C4-2B (cell line): Measurements from ENCODE around the gene CCNG1.

Experiments
- ZFX ChIP-seq: fragments of 450-650 bp; IDR thresholded peaks from 2 replicates; pipeline ENCODE4 v1.6.1; 2017
- TF ChIP-seq, protein P1 (sequence below): fragments of 450-650 bp; conservative IDR thresholded peaks from 2 replicates; pipeline ENCODE4 v1.5.1; 2017; ENCODE audit warnings: mild to moderate bottlenecking

DNA sequence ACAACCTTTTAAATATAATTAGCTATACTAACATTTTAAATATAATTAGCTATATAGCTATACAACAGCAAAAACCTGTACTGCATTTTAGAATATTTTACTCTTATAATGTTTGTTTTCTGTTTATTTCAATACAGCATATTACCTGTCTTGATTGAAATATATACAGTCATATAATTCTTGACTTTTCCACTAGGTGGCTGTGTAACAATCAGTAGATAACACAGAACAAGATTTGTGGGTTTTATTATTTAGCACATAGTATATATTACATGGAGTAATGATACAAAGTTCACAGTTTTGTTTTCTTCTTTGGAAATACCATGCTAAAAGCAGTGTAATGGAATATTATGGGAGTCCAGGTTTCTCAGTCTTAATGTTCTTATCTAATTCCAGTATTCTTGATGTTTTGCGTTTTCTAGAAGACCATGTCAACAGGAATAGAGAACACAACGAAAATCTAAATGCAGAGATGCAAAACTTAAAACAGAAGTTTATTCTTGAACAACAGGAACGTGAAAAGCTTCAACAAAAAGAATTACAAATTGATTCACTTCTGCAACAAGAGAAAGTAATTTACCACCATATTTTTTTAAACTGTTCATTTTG, 36.3 kb downstream of the CCNG1 start:
- TF ChIP-seq, protein P1, sequence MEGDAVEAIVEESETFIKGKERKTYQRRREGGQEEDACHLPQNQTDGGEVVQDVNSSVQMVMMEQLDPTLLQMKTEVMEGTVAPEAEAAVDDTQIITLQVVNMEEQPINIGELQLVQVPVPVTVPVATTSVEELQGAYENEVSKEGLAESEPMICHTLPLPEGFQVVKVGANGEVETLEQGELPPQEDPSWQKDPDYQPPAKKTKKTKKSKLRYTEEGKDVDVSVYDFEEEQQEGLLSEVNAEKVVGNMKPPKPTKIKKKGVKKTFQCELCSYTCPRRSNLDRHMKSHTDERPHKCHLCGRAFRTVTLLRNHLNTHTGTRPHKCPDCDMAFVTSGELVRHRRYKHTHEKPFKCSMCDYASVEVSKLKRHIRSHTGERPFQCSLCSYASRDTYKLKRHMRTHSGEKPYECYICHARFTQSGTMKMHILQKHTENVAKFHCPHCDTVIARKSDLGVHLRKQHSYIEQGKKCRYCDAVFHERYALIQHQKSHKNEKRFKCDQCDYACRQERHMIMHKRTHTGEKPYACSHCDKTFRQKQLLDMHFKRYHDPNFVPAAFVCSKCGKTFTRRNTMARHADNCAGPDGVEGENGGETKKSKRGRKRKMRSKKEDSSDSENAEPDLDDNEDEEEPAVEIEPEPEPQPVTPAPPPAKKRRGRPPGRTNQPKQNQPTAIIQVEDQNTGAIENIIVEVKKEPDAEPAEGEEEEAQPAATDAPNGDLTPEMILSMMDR, result peak; percentile 63
- TF ChIP-seq ZFX, result no peak
